CD4-positive, alpha-beta T cell treated with Interleukin-17A for 1 hour (primary cell): ENCODE measurements around the gene CLMN.
"Not testable (repeated sequence)": the region's sequence is repeated elsewhere in the genome, so short reads cannot be mapped to it uniquely, and the experiment has no call there.

Source experiments
- DNase-seq: peaks from one replicate; pipeline ENCODE4 v3.0.0-alpha.2; 2020

CLMN gene

GRCh38 chr14:95156161-95157047 lies 163.3 kb downstream of the CLMN start:
- DNase-seq: peak; percentile 40

GRCh38 chr14:95155045-95155444 lies 164.7 kb downstream of the CLMN start:
- no peak for DNase-seq

GRCh38 chr14:95153866-95154265 lies 165.8 kb downstream of the CLMN start:
- DNase-seq: no peak

- DNase-seq: no peak
These were observed 168.1 kb downstream of the CLMN start for GRCh38 chr14:95151561-95151960.

- DNase-seq: no peak
These were observed 168.8 kb downstream of the CLMN start for GRCh38 chr14:95150910-95151309.

- no peak for DNase-seq
These were observed 170.3 kb downstream of the CLMN start for GRCh38 chr14:95149441-95149840.

- DNase-seq: no peak
These were observed 172.1 kb downstream of the CLMN start for GRCh38 chr14:95147597-95147996.

- no peak for DNase-seq
These were observed 173.5 kb downstream of the CLMN start for GRCh38 chr14:95146079-95146771.

GRCh38 chr14:95144849-95145248 lies 174.9 kb downstream of the CLMN start:
- DNase-seq: no peak

- no peak for DNase-seq
These were observed 175.7 kb downstream of the CLMN start for GRCh38 chr14:95143808-95144620.

- DNase-seq: no peak
These were observed 177.5 kb downstream of the CLMN start for GRCh38 chr14:95142208-95142607.

GRCh38 chr14:95141684-95142083 lies 178.0 kb downstream of the CLMN start:
- no peak for DNase-seq

- DNase-seq: no peak
These were observed 179.4 kb downstream of the CLMN start for GRCh38 chr14:95140060-95140858.

GRCh38 chr14:95138876-95139275 lies 180.8 kb downstream of the CLMN start:
- no peak for DNase-seq

- DNase-seq: not testable (repeated sequence)
These were observed 181.3 kb downstream of the CLMN start for GRCh38 chr14:95138455-95138854.

GRCh38 chr14:95137804-95138167 lies 181.9 kb downstream of the CLMN start:
- no peak for DNase-seq

GRCh38 chr14:95137164-95137803 lies 182.4 kb downstream of the CLMN start:
- DNase-seq: no peak

- DNase-seq: no peak
These were observed 183.1 kb downstream of the CLMN start for GRCh38 chr14:95136631-95137030.

- no peak for DNase-seq
These were observed 185.3 kb downstream of the CLMN start for GRCh38 chr14:95134304-95134933.

GRCh38 chr14:95133282-95133681 lies 186.4 kb downstream of the CLMN start:
- DNase-seq: no peak

GRCh38 chr14:95132760-95133159 lies 186.9 kb downstream of the CLMN start:
- DNase-seq: no peak
